GM19468 (cell line): Measurements from ENCODE around the gene SPATA2.
"Not testable (repeated sequence)": the region's sequence is repeated elsewhere in the genome, so short reads cannot be mapped to it uniquely, and the experiment has no call there.

ENCODE experiments used
- ATAC-seq: cut with Tn5 transposase; IDR thresholded peaks from one replicate; pipeline ENCODE4 v1.9.1; 2021; ENCODE audit warnings: mild to moderate bottlenecking, moderate library complexity, moderate number of reproducible peaks; ENCODE audit not compliant: unreplicated experiment; ENCODE audit errors: extremely low read depth

The SPATA2 gene

DNA sequence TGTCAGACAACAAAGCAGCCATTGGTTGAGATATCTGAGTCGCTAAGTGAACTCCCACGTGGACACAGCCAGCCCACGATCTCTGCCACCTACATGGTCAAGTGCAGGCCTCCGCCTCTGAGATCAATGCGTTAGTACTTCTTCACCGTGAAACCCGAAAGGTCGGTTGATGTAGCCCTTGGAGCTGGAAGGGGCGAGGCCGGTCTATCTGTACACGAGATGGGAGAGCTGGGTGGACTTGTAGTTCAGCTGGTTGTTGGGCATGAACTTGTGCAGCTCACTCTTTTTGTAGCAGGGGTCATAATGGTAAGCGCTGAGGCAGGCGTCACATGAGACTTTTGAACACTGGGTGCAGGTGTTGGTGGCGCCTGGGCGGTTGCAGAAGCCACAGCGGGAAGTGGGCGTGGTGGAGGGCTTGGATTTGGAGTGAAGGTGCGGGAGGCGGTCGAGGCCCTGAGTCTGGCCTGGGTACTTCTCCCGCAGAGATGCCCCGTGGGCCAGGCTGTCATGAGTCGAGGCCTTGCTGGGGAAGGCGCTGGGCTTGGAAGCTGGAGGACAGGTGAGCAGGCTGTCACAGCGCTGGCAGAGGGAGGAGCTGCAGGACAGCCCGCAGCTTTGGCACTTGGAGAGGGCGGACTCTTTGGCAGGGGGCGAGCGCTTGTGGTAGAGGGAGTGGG lies 9.8 kb downstream of the SPATA2 start:
- ATAC-seq = no peak

DNA sequence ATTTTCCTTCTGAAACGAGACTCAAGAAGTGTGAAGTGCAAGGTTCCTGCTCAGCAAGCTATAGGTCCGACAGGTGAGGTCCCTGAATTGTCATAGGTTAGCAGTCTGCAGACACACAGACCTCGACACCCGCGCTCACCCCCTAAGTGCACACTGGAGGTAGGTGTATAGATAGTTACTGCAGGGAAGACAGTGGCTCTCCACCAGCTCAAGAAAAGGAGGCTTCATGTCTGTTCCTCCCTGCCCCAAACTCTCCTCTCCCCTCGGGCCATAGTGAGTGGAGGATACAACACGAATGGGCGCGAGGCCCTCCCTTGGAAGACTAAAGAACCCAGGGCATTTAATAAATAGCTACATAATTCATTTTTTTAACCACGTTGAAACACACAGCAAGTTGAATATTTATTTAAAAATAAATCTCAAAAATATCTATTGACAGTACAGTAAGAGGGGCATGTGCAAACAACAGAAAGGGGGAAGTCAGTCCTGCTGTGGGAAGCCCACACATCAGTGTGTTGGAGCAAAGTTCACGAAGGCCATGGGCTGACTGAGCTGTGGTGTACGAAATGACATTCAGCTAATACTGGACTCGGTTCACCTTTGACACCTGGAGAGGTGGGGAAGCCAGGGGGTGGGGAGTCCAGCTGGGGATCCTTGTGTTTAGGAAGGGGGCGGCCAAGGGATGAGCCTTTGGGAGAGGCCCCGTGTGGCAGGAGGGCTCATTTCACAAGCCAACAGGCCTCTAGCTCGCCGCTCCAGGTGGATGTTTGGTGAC lies 10.7 kb downstream of the SPATA2 start:
- ATAC-seq = no peak

DNA sequence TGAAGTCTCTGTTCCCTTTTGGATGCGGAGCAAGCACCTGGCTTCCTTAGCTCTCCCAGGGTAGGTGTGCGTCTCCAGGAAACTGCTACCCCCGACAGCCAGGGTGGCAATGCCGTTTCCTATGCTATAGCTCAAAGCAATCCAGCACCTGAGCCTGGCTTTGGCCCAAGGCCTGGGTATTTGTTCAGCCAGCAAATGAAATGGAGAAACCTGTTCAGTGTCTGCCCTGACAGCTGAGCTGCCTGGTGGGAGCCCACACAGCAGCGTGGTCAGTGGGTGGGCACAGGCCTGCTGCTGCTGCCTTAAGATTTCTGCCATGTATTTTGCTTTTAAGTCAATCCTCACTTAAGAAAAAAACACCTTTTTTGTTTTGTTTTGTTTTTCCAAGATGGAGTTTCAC lies 13.7 kb downstream of the SPATA2 start:
- ATAC-seq = no peak

GRCh38 chr20:49899541-49900383 lies 15.6 kb downstream of the SPATA2 start:
- no peak for ATAC-seq

DNA sequence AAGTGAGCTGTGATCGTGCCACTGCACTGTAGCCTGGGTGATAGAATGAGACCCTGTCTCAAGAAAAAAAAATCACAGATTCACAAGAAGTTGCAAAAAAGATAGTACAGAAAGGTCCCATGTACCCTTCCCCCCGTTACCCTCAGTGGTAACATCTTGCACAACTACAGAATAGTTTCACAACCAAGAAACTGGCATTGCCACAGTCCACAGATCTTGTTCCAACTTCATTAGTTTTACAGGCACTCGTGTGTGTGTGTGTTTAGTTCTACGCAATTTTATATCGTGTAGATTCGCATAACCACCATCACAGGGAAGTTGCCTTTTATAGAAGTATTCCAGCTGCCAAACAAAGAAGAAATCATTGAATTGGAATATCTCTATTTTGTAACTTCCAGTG lies 19.1 kb downstream of the SPATA2 start:
- no peak for ATAC-seq

GRCh38 chr20:49895474-49896093 lies 19.7 kb downstream of the SPATA2 start:
- ATAC-seq = not testable (repeated sequence)

DNA sequence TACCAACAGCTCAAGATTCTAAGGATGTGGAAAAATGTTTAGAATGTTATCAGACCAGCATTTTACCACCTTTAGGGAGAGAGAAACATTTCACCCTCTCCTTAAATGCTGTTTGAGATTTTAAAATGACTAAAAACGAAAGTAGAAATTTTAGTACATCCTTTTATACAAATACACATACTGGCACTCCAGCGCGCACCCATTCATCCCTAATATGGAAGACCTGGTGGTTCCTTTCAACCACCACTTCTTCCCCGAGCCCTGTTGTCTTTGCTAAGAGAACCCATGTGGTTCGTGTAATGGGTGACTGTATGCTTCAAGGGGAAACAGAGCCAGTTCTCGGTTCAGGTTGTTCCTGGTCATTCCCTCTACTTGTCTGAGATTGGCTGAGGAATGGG lies 21.3 kb downstream of the SPATA2 start:
- no peak for ATAC-seq

- ATAC-seq = no peak
These were observed 21.9 kb downstream of the SPATA2 start for GRCh38 chr20:49893242-49894072.

GRCh38 chr20:49892817-49893216 lies 22.5 kb downstream of the SPATA2 start:
- ATAC-seq = no peak

DNA sequence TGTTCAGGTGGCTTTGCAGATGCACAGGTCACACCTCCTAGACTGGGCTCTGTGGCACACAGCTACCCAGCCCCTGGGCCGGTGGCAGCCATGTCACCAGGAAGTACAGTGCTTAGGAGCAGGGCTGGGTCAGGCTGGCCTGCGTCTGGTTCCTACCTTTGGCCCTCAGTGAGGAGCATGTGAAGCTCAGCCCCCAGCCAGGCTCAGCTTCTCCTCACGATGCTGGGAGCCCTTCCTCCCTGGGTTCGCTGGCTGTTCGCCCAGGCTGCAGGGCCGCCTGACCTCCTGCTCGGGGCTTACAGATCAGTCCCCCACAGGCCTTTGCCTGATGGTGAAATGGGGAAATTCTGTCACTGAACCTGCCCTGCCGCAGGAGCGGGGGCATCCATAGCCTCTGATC lies 23.1 kb downstream of the SPATA2 start:
- ATAC-seq = no peak

GRCh38 chr20:49891476-49892110 lies 23.7 kb downstream of the SPATA2 start:
- ATAC-seq = no peak

DNA sequence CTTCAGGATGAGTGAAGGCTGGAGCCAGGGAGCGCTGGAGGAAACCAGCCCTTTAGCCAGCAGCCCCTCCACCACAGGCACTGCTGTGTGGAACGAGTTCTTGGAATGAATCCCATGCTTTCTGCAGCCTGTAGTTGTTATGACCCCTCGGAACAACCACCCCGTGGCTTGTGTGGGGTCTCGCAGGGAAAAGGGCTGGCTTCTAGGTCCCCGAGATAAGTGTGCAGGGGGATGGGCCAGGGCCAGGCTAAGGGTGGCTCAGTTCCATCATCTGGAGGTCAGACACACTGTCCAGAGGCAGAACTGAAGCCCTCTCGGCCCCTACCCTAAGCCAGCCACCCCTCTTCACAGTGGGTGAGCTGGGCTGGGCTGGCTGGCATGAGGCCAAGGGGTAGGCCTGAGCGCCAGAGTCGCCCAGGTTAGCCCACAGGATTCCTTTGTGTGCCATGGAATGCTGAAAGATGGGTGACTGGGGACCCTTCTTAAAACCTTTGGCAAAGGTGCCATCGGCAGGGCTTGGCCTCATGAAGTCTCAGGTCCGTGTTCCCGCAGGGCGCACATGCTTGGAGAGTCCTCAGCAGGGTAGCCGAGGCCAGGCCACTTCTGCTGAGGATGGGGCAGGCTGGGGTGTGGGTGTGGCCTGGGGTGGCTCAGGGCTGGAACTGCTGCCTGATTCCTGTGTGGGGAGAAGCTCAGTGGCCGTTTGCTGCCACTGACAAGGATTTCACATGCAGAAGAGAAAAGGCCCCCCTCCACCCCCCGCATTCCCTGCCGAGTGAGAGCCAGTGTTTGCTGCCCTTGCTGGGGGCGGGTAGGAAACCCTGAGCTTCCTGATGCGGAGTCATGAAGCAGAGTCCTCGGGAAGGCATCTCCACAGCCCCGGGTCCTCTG lies 24.6 kb downstream of the SPATA2 start:
- ATAC-seq = no peak

GRCh38 chr20:49889935-49890333 lies 25.4 kb downstream of the SPATA2 start:
- ATAC-seq = no peak

GRCh38 chr20:49889001-49889934 lies 26.1 kb downstream of the SPATA2 start:
- no peak for ATAC-seq

GRCh38 chr20:49888212-49889000 lies 26.9 kb downstream of the SPATA2 start:
- no peak for ATAC-seq
